ENCODE measurements around the gene CASP7. TPM values are rescaled to one million over a fixed set of nuclear protein-coding genes. Genes with fewer than 3 reads are reported as not detected.

Gene CASP7
- 26.5 to 35.2 TPM (median 32.0 TPM) in 5 replicates for total RNA-seq (2022; extraction: Qiagen RNA extraction; ENCODE audit: low read depth)

DNA sequence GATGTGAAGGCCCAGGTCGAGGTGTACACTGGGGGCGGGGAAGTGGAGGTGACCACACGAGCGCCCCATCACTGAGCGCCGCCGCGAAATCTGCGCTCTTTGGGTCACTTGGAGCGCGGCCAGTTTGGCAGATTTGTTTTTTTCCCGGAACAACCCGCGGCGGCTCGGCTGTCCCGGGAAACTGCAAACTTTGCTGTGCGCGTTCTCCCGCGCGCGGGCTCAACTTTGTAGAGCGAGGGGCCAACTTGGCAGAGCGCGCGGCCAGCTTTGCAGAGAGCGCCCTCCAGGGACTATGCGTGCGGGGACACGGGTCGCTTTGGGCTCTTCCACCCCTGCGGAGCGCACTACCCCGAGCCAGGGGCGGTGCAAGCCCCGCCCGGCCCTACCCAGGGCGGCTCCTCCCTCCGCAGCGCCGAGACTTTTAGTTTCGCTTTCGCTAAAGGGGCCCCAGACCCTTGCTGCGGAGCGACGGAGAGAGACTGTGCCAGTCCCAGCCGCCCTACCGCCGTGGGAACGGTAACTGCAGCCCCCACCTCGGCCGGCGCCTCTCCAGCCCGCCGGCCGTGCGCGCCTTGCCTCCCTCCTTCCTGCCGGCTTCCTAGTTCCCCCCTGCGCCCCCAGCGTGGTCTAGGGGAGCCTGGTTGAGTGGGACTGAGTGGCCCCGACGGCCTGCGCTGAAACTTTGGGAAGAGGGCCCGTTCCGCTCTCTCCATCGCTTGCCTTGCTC is at the start of gene CASP7:
Gene CASP7 (plus strand): TSS at position 450 of the 727 bp plus-strand sequence. CDS start 17,582 bp downstream, outside the sequence.

DNA sequence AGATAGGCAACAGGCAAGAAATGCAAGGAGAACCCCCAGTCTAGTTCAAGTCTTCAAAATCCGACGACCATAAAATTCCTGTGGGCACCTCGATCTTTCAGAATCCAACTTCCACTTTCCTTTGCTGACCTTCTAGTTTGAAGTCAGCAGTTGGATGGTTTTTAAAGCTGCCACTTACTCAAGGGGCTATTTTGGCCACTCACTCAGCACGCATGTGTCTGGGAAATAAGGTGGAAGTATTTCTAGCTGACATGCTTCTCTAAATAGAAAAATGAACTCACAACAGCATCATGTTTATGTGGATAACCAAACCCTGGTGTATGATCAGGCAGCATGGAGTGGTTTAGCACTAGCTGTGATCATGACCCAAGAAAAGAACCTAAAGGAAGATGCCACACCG is 15.8 kb upstream of the CASP7 start, which contains the start of gene NRAP:
Gene NRAP (minus strand): TSS at position 134 of the 400 bp plus-strand sequence. CDS start 159 bp downstream, outside the sequence.

DNA sequence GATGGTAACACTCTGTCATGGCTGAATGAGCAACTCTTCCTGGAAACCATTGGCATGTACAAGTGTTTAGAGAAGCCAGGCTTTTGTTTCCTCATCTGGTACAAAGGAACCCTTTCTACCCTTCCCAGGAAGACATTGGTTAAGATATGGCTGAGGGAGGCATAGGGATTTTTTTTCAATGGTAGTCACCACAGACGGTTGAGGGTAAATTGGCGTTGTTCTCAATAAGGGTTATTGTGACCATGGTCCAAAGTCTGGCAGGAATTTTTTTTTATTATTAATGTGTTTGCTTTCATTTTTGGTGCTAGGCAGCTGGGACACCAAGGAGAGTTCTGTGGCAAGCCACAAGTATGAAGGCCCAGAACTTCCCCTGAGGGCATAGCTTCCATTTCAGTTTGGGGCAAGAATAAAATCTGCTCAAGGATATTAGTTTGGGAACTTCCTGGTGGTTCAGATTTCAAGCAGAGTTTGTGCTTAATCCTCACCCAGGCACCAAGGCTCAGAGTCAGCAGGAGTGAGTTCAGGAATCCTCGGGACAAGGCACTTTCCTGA is 71.5 kb downstream of the CASP7 start, which contains the start of gene PLEKHS1:
Gene PLEKHS1 (plus strand): TSS at position 502 of the 552 bp plus-strand sequence. CDS start 3,596 bp downstream, outside the sequence.

Other genes starting within 250 kb of the CASP7 start
- gene HABP2, start 126.9 kb upstream of the CASP7 start, total RNA-seq (2022; extraction: Qiagen RNA extraction; ENCODE audit: low read depth): 0.07 to 0.17 TPM (median 0.14 TPM) in 5 replicates
- not detected in 5 replicates for gene NRAP, start 15.9 kb upstream of the CASP7 start, total RNA-seq (2022; extraction: Qiagen RNA extraction; ENCODE audit: low read depth)
- 0.03 TPM in 3 of 5 replicates, not detected in the others for gene PLEKHS1, start 71.8 kb downstream of the CASP7 start, total RNA-seq (2022; extraction: Qiagen RNA extraction; ENCODE audit: low read depth)
- 8.7 to 10.4 TPM (median 10.0 TPM) in 5 replicates for gene DCLRE1A, start 174.2 kb downstream of the CASP7 start, total RNA-seq (2022; extraction: Qiagen RNA extraction; ENCODE audit: low read depth)
- gene NHLRC2, start 174.7 kb downstream of the CASP7 start, total RNA-seq (2022; extraction: Qiagen RNA extraction; ENCODE audit: low read depth): 4.8 to 8.2 TPM (median 5.9 TPM) in 5 replicates

Data from A549 treated with GW870086 at 1 μM for 4 hours (cell line).